Fibroblast of lung (primary cell): ENCODE results near the gene MTHFR.

Experiments
- CTCF ChIP-seq, 2 donors: IDR thresholded peaks in 1 of 2; conservative IDR thresholded peaks in 1 of 2; 1 replicate in 1 of 2; 2 replicates in 1 of 2; pipeline ENCODE4 v1.5.1; 2011 to 2012; ENCODE audit warnings: low read length in 2 of 2, control low read depth in 1 of 2, inconsistent platforms in 1 of 2, low read depth in 1 of 2, mild to moderate bottlenecking in 1 of 2
- EZH2 ChIP-seq: IDR thresholded peaks from 2 replicates; pipeline ENCODE4 v1.5.1; 2012; ENCODE audit warnings: low read length, control low read depth, mild to moderate bottlenecking; ENCODE audit errors: missing control alignments

- no peak for TF ChIP-seq CTCF (conservative IDR thresholded peaks at IDR 0.05 in 1 of 2, IDR thresholded peaks at IDR 0.05 in 1 of 2; ENCODE audit: low read depth in 1 of 2, low read length in 2 of 2)
- no peak for TF ChIP-seq EZH2
Measured at GRCh38 chr1:11768821-11769220, 36.9 kb downstream of the MTHFR start.
